GM19023 (cell line): ENCODE results near the gene BACE2.
"Not testable (repeated sequence)": the region's sequence is repeated elsewhere in the genome, so short reads cannot be mapped to it uniquely, and the experiment has no call there.

Source experiments
- ATAC-seq: cut with Tn5 transposase; IDR thresholded peaks from one replicate; pipeline ENCODE4 v1.9.1; 2021; ENCODE audit warnings: mild to moderate bottlenecking, moderate library complexity; ENCODE audit not compliant: unreplicated experiment

Gene BACE2

GRCh38 chr21:41182547-41182946 is 14.6 kb downstream of the BACE2 start:
- no peak for ATAC-seq

GRCh38 chr21:41183575-41183974 is 15.6 kb downstream of the BACE2 start:
- no peak for ATAC-seq

DNA sequence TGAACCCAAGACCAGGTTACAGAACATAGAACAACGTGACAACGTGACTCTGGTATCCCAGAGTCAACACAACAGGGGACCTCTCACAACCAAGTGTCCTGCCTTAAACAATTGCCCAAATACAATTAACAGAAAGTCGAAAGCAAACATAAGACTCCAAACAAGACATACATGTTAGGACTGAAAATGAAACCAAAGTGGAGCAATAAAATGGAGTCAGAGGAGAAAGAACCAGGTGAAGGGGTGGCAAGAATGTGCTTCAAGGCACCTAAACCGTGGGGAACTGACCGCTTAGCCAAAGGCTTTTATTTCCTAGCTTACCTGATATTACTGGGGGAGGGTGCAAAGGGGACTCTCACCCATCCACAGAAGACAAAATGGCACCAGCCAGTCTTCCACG is 17.8 kb downstream of the BACE2 start:
- ATAC-seq = no peak

DNA sequence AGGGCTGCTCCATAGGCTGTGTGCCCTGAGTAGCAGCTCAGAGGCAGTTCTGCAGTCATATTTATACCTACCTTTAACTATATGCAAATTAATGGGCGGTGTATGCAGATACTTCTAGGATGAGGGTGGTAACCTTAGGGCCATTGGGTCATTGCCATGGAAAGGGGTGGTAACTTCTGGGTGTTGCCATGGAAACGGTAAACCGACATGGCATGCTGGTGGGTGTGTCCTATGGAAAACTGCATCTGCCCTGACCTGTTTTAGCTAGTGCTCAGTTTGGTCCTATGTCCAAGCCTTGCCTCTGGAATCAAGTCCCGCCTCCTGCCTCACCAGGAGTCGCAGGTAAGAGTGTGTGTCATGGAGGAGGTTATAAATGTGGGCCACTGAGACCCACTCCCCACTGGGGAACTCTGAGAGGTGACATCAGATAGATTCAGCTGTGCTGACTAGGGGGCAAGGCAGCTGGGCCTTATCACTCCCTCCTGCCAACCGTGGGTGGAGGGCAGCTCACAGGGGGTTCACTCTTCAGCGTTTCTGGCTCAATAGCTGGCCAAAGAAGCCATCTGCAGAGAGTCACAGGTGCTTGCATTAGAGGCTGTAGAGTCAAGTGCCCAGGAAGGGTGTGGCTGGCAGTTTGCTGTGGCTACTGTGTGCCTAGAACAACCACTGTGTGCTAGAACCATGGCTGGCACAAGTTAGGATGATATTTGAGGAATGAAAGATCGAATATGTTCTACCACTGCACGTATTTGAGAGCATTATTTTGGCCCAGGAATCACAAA is 19.0 kb downstream of the BACE2 start:
- ATAC-seq = no peak

DNA sequence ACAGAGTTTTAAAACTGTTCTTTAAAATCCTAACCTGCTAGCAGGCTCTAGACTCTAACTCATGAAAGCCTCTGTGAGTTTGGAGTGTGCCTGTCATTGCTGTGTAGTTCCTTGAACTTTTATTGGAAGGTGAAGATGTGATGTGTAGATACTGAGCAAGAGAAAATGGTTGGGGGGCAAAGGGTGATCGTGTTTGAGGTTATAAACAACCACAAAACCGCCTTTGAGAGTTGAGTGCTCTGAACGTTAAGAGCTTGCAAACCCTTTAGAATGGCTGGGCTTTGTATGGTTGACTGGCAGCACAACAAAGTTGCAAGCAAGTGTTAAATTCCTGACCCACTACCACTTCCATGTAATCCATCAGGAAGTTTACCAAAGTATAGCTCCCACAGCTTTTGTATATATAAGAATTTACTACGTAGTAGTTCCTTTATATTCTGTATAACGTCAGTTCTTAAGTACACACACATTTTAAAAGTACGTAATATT is 19.6 kb downstream of the BACE2 start:
- ATAC-seq = no peak

GRCh38 chr21:41188486-41189149 is 20.7 kb downstream of the BACE2 start:
- no peak for ATAC-seq

DNA sequence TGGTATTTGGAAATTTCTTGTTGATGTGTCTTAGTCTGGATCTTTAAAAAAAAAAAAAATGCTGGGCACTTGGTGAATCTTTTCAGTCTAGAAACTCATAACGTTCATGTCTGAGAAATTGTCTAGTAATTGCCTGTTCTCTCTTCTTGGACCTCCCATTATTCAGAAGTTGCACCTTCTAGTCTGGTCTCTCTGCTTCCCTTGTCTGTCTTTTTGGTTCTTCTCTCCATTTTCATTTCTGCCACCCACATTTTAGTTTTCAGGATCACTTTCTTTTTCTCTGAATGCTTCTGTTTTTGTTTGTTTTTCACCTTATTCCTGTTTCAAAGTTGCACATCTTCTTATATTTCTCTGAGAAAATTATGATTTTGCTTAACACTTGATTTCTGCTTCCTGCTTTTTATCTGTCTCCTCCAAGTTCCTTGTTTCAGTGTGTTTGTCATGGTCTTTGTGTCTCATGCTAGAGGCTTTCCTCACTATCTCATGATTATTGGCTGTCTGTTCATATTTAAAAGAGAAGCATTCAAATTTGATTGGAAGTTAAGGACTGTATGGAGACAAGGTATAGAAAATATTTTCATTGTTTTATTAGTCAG is 21.3 kb downstream of the BACE2 start:
- no peak for ATAC-seq

DNA sequence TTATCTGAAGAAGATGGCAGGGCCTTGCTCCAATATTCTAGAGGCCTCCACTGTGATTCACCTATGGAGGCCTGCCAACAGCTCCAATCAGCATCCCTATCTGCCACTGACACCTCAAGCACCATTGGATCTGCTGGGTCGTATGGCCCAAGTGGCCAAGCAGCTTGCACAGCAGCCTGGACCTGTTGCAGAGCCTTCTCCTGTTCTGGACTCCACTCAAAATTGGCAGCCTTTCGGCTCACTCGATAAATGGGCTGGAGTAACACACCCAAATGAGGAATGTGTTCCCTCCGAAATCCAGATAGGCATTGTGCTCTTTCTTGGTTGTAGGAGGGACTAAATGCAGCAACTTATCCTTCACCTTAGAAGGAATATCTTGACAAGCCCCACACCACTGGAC is 24.6 kb downstream of the BACE2 start:
- ATAC-seq = not testable (repeated sequence)

DNA sequence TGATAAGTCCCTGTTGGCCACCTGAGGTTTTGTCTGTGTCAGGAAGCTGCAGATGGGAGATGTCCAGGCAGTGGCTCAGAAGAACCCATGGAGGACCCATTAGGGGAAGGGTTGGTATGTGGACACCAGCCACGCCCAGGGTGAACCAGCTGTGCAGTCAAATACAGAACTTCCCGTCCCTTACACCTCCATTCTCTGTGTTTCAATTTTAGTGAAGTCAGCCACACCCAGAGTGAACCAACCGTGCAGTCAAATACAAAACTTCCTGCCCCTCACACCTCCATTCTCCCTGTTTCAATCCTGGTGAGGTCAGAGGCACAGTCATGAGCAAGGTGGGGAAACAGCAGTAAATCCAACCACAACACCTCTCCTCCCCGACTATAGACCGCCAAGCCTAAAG is 27.4 kb downstream of the BACE2 start:
- ATAC-seq = no peak

DNA sequence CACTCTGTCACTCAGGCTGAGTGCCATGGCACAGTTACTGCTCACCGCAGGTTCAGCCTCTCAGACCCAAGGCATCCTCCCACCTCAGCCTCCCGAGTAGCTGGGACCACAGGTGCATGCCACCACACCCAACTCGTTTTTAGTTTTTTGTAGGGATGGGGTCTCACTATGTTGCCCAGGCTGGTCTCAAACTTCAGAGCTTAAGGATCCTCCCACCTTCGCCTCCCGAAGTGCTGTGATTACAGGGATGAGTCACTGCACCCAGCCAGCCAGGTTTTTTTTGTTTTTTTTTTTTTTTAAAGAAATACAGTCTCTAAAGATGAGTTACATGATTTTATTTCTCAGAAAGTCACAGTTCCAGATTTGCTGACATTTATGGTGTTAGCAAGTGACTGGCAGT is 29.0 kb downstream of the BACE2 start:
- no peak for ATAC-seq

GRCh38 chr21:41197582-41197981 is 29.6 kb downstream of the BACE2 start:
- ATAC-seq = no peak

- not testable (repeated sequence) for ATAC-seq
These were observed 30.7 kb downstream of the BACE2 start for GRCh38 chr21:41198647-41199046.

DNA sequence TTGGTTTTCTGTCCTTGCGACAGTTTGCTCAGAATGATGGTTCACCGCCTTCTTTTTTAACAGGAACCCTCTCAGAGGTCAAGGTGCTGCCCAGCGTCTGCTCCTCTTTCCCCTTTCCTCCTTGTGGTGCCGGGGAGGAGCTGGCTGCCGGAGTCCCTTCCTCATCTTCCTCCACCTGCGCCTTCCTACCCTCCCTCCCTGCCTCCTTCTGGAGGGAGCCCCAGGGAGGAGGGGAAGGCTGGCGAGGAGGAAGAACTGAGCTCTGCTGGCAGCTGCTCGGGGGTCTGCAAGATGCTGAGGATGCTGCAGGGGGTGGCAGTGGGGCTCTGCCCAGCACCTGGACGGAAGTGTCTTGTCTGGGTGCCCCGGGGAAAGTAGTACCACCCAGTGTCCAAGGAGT is 31.2 kb downstream of the BACE2 start:
- no peak for ATAC-seq

- no peak for ATAC-seq
These were observed 31.6 kb downstream of the BACE2 start for GRCh38 chr21:41199588-41199987.

DNA sequence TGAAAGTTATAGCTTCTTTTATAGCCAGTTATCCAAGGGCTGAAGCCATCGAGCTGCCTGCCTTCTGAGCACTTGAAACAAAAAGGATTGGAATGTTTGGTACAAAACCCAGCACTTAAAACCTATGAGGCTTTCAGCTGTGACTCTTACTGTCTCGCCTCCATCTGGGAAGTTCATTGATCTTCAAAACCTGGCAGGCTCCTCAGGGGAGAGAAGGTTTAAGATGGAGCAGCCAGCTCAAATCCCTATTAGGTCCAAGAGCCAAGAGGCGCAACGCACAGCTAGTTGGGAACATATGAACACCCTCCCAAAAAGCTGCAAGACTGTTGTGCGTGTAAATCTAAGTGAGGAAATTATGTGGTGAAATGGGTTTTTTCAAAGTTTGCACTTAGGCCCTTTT is 33.4 kb downstream of the BACE2 start:
- no peak for ATAC-seq

DNA sequence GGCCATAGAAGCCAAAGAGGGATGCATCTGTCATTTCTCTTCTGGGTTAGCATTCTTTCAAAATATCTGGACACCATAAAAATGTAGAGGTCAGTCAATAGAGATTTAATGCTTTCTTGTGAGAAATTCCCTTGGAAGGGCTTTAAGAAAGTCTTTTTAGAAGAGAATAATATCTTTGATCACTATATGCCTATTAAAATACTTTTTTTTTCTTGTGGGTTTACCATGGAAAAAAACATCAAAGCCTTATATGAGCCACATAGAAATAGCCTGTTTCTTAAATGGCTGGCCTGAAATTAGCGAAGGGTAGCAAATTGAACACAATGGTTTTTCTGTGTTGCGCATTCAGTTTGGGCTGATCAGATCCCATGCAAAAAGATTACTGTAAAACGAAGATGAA is 36.8 kb downstream of the BACE2 start:
- no peak for ATAC-seq

DNA sequence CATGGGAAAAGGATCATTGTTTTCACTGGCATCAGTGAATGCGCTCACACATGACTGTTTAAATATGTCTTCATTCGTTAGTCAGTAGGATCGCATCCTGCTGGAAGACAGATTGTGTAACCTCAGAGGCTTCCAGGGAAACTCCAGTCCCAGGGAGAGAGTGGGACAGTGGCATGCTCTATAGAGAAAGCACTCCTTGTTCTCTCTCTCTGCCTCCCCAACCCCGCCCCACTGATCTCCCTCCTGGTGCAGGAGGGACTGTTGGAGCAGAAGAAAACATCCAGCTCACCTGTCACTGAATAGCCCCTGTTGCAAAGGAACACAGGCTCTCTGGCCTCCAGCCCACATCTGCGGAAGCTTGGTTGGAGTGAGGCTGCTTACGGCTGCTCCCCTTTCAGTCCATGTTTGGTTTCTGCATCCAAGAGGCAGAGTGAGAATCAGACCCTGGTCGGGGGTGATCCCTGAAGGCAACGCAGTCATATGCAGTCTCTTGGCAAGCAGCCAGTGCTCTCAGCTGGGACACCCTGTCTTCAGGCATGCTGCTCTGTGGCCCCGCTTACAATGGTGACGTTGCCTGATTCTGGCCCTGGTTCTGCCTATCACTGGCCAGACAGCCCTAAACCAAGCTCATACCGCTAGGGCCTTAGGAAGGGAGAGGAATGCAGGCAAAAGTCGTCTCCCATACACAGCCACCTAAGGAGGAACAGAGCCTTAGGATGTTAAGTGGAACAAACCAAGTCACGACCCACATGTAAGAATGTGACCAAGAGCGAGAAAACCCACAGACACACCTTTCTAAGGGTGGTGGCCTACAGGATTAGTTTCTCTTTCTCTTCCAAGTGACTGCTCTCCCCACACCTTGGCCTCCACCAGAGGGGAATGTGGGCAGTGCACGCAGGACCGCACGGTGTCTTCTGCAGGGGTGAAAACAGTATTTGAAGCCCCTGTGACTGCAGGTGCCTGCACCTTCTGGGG is 39.7 kb downstream of the BACE2 start:
- ATAC-seq = no peak

- no peak for ATAC-seq
These were observed 40.4 kb downstream of the BACE2 start for GRCh38 chr21:41208376-41208763.

DNA sequence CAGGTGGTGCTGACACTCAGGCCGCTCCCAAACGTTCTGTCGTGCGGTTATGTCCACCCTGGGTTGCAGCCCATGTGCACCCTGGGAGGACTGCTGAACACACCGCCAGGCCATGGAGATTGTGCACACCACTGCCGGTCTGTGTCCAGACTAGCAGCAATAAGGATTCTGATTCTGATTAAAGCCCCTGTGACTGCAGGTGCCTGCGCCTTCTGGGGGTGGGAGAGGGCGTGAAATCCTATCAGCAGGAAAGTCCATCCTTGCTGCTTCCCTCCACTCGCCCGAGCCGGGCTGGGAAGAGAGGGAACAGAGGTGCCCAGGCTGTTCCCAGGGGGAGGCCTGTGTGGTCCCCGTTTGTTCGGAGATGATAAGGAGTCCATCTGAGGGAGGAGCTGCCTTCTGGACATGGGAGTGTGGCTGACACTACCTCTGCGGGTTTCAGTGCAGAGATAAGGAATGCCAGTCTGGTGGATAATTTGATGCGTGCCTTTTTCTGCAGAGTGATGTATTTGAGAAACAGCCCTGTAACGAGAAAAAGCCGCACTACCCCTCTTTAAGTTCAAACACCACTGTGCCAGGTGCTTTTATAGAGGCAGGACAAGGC is 41.2 kb downstream of the BACE2 start:
- ATAC-seq = no peak

- ATAC-seq = no peak
These were observed 42.6 kb downstream of the BACE2 start for GRCh38 chr21:41210426-41211059.
